GM12892 (cell line): Measurements from ENCODE around the gene MUC3A. TPM values are rescaled to one million over a fixed set of nuclear protein-coding genes. Genes with fewer than 3 reads are reported as not detected.
"Not testable (repeated sequence)": the region's sequence is repeated elsewhere in the genome, so short reads cannot be mapped to it uniquely, and the experiment has no call there.

ENCODE experiments used
- DNase-seq: peaks from one replicate; pipeline ENCODE4 v3.0.0; 2011; ENCODE audit not compliant: insufficient read length
- FAIRE-seq: peaks from 2 replicates; lab custom pipeline; 2011; peaks lifted over from hg19 to GRCh38; lab: Jason Lieb, UNC
- POLR2A ChIP-seq: IDR thresholded peaks from 2 replicates; pipeline ENCODE4 v1.6.1; 2011; ENCODE audit warnings: low read depth, low read length, control low read depth
- POLR2AphosphoS5 ChIP-seq: IDR thresholded peaks from 2 replicates; pipeline ENCODE4 v1.6.1; 2011; ENCODE audit warnings: low read depth, low read length, control low read depth
- TAF1 ChIP-seq: IDR thresholded peaks from 2 replicates; pipeline ENCODE4 v1.6.1; 2011; ENCODE audit warnings: low read depth, mild to moderate bottlenecking, control low read depth, low read length, borderline replicate concordance
- polyA plus RNA-seq: library from polyadenylated mRNA; unstranded; fragments of >200 nt; gene quantifications from one replicate; pipeline ENCODE4 v1.2.1, GENCODE V29; 2012; ENCODE audit warnings: missing spikeins, inconsistent platforms; ENCODE audit not compliant: missing spikeins

The MUC3A gene
- 0.11 TPM for polyA plus RNA-seq

DNA sequence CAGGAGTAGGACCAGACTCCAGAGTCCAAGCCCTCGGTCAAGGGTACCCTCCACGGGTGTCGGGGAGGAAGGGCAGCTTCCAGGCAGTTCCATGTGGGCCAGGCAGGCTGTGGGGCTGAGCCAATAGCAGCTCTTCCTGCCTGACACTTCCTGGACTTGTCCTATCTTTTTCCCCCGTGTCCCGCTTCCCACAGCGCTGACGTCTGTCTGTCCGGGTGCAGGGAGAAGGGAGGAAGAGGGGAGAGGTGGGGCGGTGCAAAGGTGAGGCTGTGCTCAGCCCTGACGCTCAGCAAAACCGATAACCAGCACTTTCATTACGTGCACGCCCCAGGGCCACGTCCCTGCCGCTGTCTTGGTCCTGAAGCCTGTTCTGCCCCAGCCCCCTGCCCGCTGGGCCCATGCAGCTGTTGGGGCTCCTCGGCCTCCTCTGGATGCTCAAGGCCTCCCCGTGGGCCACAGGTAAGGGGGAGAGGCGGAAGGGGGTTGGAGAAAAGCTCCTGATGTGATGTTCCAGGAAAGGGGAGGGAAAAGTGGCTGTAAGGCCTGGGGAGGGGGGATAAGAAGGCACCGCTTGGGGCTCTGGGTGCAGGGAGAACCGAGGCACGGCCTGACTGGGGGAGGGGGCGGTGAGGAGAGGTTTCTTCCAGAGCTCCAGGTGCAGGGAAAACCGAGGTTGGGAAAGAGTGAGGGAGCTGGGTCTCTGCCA, at the start of gene MUC3A:
Gene MUC3A, plus strand, starts transcription at position 308 of the 706 bp plus-strand sequence. Its CDS starts 91 bp downstream, at position 399.
- FAIRE-seq (no peak), DNase-seq (no peak)
- TF ChIP-seq POLR2A (no peak), TAF1 (no peak), POLR2AphosphoS5 (no peak)

- TF ChIP-seq TAF1: no peak
- no peak for TF ChIP-seq POLR2A
- TF ChIP-seq POLR2AphosphoS5: no peak
- FAIRE-seq (no peak), DNase-seq (no peak)
These were observed 48.4 kb upstream of the MUC3A start for GRCh38 chr7:100900978-100901377.

DNA sequence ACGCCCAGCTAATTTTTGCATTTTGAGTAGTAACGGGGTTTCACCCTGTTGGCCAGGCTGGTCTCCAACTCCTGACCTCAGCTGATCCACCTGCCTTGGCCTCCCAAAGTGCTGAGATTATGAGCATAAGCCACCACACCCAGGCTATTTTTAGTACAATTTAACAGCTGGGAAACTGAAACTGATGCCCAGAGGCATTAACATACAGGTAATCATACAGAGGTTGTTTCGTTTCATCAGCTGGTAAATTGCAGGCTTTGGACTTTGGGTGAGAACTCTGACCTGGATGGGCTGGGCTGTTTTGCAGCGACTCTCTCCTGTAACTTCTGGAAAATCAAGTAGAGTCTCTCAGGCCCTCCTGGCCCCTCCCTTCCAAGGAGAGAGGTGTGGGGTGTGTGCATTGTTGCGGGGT, 47.4 kb upstream of the MUC3A start:
- FAIRE-seq (no peak), DNase-seq (no peak)
- no peak for TF ChIP-seq POLR2A
- no peak for TF ChIP-seq POLR2AphosphoS5
- no peak for TF ChIP-seq TAF1

GRCh38 chr7:100902638-100903037, 46.7 kb upstream of the MUC3A start:
- TF ChIP-seq TAF1 (no peak), POLR2A (no peak), POLR2AphosphoS5 (no peak)
- DNase-seq: no peak
- FAIRE-seq: no peak

- TF ChIP-seq TAF1 (no peak), POLR2AphosphoS5 (no peak), POLR2A (no peak)
- DNase-seq: no peak
- FAIRE-seq: no peak
These were observed 40.8 kb upstream of the MUC3A start for GRCh38 chr7:100908512-100908911.

GRCh38 chr7:100910443-100910842, 38.9 kb upstream of the MUC3A start:
- not testable (repeated sequence) for FAIRE-seq, DNase-seq

GRCh38 chr7:100911484-100911883, 37.9 kb upstream of the MUC3A start:
- DNase-seq (no peak), FAIRE-seq (no peak)
- no peak for TF ChIP-seq POLR2AphosphoS5
- TF ChIP-seq POLR2A: no peak
- no peak for TF ChIP-seq TAF1

- DNase-seq (no peak), FAIRE-seq (no peak)
- TF ChIP-seq TAF1: no peak
- TF ChIP-seq POLR2AphosphoS5: no peak
- TF ChIP-seq POLR2A: no peak
These were observed 35.0 kb upstream of the MUC3A start for GRCh38 chr7:100914208-100914878.

GRCh38 chr7:100914879-100915447, 34.4 kb upstream of the MUC3A start:
- DNase-seq (no peak), FAIRE-seq (no peak)
- TF ChIP-seq POLR2A (no peak), POLR2AphosphoS5 (no peak), TAF1 (no peak)

GRCh38 chr7:100919335-100919734, 30.0 kb upstream of the MUC3A start:
- not testable (repeated sequence) for DNase-seq, FAIRE-seq

DNA sequence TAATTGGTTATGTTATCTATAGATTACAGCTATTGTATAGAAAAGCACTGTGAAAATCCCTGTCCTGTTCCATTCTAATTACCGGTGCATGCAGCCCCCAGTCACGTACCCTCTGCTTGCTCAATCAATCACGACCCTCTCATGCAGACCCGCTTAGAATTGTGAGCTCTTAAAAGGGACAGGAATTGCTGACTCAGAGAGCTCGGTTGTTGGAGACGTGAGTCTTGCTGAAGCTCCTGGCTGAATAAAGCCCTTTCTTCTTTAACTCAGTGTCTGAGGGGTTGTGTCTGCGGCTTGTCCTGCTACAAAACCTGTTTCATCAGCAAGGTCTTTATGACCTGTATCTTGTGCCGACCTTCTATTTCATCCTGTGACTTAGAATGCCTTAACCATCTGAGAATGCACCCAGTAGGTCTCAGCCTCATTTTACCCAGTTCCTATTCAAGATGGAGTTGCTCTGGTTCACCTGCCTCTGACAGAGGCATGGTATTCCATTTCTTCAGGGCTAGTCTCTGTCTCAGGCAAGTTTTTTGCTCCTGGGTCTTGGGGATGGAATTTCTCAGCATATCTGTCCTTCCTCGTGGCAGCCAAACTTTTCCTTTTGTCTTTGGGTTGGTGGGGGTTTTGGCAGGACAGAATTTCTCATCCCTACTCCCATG, 29.4 kb upstream of the MUC3A start:
- not testable (repeated sequence) for FAIRE-seq, DNase-seq

DNA sequence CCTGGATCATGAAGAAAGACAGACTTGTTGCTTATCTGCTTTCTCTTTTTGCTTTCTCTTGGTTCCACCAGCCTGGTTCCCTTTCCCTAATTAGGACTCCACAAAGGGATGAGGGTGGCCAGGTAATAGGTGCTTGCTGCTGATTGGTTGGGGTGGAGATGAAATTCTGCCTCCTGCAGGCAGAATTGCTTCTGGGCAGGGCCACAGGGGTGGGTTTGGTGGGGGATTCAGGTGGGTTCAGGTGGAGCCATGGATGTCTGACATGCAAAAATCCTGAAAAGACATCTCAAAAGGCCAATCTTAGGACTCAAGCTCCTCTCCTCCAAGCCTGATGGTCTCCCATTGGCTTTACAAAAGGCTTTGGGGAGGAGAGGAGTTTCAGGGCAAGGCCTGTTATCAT, 28.3 kb upstream of the MUC3A start:
- FAIRE-seq (no peak), DNase-seq (no peak)
- TF ChIP-seq POLR2A (no peak), TAF1 (no peak), POLR2AphosphoS5 (no peak)

- not testable (repeated sequence) for DNase-seq, FAIRE-seq
These were observed 25.7 kb upstream of the MUC3A start for GRCh38 chr7:100923616-100924015.
